ENCODE data around the gene AP3B1. TPM values are rescaled to one million over a fixed set of nuclear protein-coding genes. Genes with fewer than 3 reads are reported as not detected.

AP3B1 gene
- total RNA-seq, 1 donor = 72.1 TPM

- Histone ChIP-seq H3K4me1 (ENCODE audit: insufficient read depth, low read length) (peaks cover 6% of the 10 kb centered on the region), H3K9me3 (ENCODE audit: low read depth, low read length) (no peaks in the 10 kb centered on the region), H3K4me3 (ENCODE audit: low read length) (no peak overlapping the region), H3K27me3 (ENCODE audit: insufficient read depth, low read length) (no peaks in the 10 kb centered on the region)
Observed at GRCh38 chr5:78005021-78005785, 289.3 kb downstream of the AP3B1 start.

GRCh38 chr5:78004559-78004958, 289.9 kb downstream of the AP3B1 start:
- H3K4me1 ChIP-seq (ENCODE audit: insufficient read depth, low read length) = peaks cover 6% of the 10 kb centered on the region
- no peak overlapping the region for H3K4me3 ChIP-seq (ENCODE audit: low read length)
- H3K9me3 ChIP-seq (ENCODE audit: low read depth, low read length) = no peaks in the 10 kb centered on the region
- H3K27me3 ChIP-seq (ENCODE audit: insufficient read depth, low read length) = no peaks in the 10 kb centered on the region

DNA sequence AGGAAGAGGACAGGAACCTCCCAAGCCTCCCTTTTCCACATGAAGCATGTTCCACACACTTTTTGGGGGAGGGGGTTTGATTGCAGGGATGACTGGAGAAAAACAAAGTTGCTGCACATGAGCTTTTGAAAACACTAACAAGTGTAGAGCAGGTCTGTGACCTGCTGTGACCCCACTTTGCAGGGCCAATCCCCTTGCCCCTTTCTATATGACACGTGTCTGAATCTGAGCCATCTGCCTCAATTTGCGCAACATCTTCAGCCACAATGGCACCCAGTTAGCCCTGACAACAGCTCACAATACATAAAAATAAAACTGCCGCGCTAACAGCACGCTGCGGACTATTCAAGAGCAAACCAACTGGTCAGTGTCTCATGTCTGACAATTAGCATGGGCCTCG, 290.6 kb downstream of the AP3B1 start:
- H3K4me3 ChIP-seq (ENCODE audit: low read length) = no peak overlapping the region
- no peaks in the 10 kb centered on the region for H3K9me3 ChIP-seq (ENCODE audit: low read depth, low read length)
- H3K4me1 ChIP-seq (ENCODE audit: insufficient read depth, low read length) = peaks cover 6% of the 10 kb centered on the region
- no peaks in the 10 kb centered on the region for H3K27me3 ChIP-seq (ENCODE audit: insufficient read depth, low read length)

- H3K4me1 ChIP-seq (ENCODE audit: insufficient read depth, low read length) = peaks cover 6% of the 10 kb centered on the region
- H3K4me3 ChIP-seq (ENCODE audit: low read length) = no peak overlapping the region
- no peaks in the 10 kb centered on the region for H3K9me3 ChIP-seq (ENCODE audit: low read depth, low read length)
Observed at GRCh38 chr5:78003450-78003849, 291.0 kb downstream of the AP3B1 start.

GRCh38 chr5:78002690-78003089, 291.8 kb downstream of the AP3B1 start:
- no peaks in the 10 kb centered on the region for H3K27me3 ChIP-seq (ENCODE audit: insufficient read depth, low read length)
- no peak overlapping the region for H3K4me3 ChIP-seq (ENCODE audit: low read length)
- H3K9me3 ChIP-seq (ENCODE audit: low read depth, low read length) = no peaks in the 10 kb centered on the region
- H3K4me1 ChIP-seq (ENCODE audit: insufficient read depth, low read length) = peaks cover 6% of the 10 kb centered on the region

More at GRCh38 chr5:78003450-78003849, 291.0 kb downstream of the AP3B1 start:
- no peaks in the 10 kb centered on the region for H3K27me3 ChIP-seq (ENCODE audit: insufficient read depth, low read length)

- Histone ChIP-seq H3K4me1 (ENCODE audit: insufficient read depth, low read length) (peaks cover 6% of the 10 kb centered on the region), H3K9me3 (ENCODE audit: low read depth, low read length) (no peaks in the 10 kb centered on the region), H3K27me3 (ENCODE audit: insufficient read depth, low read length) (no peaks in the 10 kb centered on the region), H3K4me3 (ENCODE audit: low read length) (no peak overlapping the region)
Observed at GRCh38 chr5:78001197-78001596, 293.3 kb downstream of the AP3B1 start.

DNA sequence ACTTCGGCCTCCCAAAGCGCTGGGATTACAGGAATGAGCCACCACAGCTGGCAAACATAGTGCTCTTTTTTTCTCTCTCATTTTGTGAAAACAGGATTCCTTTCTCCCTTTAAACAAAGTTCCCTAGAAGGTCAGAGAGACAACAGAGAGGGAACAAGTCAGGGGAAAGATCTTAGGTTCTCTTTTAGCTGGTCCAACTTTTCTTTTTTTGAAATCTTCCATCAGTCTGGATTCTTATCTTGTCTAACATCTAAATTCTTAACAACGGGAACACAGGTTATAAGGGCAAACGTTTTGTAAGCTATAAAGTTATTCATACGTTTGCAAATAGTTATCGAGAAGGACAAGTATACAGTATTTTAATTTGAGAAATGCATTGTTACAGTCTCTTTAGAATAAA, 294.3 kb downstream of the AP3B1 start:
- Histone ChIP-seq H3K27me3 (ENCODE audit: insufficient read depth, low read length) (no peaks in the 10 kb centered on the region), H3K9me3 (ENCODE audit: low read depth, low read length) (no peaks in the 10 kb centered on the region), H3K4me1 (ENCODE audit: insufficient read depth, low read length) (peaks cover 6% of the 10 kb centered on the region), H3K4me3 (ENCODE audit: low read length) (no peak overlapping the region)

DNA sequence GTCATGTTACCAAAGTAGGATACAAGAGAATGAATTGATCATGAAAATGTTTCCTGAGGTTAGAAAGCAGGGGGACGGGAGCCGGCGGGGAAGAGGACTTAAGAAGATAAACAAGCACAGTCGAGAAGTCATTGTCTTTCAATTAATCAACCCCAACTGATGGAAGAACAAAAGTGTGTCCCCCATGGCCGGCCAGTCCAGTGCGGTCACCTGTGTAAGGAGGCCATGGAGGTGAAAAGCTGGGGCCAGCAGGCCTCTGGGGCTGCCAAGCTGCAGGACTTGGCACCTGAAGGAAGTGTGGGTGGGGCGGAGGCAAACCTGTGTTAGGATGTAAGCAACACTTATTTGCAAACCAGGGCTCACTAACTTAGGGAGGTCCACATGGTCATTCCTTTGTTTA, 295.1 kb downstream of the AP3B1 start:
- Histone ChIP-seq H3K4me3 (ENCODE audit: low read length) (no peak overlapping the region), H3K4me1 (ENCODE audit: insufficient read depth, low read length) (peaks cover 6% of the 10 kb centered on the region), H3K9me3 (ENCODE audit: low read depth, low read length) (no peaks in the 10 kb centered on the region), H3K27me3 (ENCODE audit: insufficient read depth, low read length) (no peaks in the 10 kb centered on the region)

DNA sequence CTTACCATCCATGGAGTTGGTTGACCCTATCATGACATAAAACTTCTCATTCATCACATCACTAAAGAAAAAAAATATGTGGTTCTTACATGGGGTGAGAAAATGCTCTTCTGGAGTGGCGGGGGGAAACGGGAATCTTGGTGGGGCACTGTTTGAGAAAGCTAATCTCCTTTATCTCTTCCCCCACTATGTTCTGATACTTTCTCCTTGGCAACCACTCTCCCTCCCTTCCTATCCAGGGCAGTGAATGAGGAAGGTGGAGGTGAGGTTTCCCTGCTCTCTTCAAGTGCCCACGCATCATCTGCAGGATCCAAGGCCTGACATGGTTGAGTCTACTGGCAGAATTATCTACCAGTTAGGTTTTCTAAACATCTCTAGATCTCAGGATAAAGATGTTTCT, 297.6 kb downstream of the AP3B1 start:
- H3K27me3 ChIP-seq (ENCODE audit: insufficient read depth, low read length) = no peaks in the 10 kb centered on the region
- H3K4me3 ChIP-seq (ENCODE audit: low read length) = no peak overlapping the region
- no peaks in the 10 kb centered on the region for H3K9me3 ChIP-seq (ENCODE audit: low read depth, low read length)
- H3K4me1 ChIP-seq (ENCODE audit: insufficient read depth, low read length) = no peaks in the 10 kb centered on the region

DNA sequence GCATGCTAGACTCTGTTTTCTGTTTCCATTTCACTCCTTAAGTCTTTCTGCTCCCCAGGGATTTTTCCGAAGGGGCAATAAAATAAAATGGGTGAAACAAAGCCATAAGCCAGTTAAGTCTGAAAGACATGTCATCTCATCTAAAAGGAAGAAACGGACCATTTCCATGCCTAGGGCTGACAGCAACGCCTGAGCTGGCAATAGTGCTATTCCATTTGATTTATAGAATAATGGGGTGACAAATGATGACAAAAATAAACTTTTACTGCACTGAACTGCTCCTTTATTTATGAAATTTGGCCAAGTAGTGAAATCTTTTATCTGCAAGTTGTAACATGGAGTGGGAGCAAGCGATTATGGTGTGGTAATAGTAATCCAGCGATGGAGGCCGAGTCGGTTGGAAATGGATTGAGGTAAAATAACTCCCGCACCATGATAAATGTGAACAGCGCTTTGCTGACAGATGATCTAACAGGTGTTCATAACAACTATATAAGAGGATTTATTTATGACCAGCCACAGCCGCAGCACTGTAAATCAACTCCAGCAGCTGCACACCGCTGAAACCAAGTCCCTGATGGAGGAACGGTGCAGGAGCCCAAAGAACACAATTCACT, 298.6 kb downstream of the AP3B1 start:
- no peak overlapping the region for H3K4me3 ChIP-seq (ENCODE audit: low read length)
- no peaks in the 10 kb centered on the region for H3K27me3 ChIP-seq (ENCODE audit: insufficient read depth, low read length)
- H3K9me3 ChIP-seq (ENCODE audit: low read depth, low read length) = no peaks in the 10 kb centered on the region
- no peaks in the 10 kb centered on the region for H3K4me1 ChIP-seq (ENCODE audit: insufficient read depth, low read length)

DNA sequence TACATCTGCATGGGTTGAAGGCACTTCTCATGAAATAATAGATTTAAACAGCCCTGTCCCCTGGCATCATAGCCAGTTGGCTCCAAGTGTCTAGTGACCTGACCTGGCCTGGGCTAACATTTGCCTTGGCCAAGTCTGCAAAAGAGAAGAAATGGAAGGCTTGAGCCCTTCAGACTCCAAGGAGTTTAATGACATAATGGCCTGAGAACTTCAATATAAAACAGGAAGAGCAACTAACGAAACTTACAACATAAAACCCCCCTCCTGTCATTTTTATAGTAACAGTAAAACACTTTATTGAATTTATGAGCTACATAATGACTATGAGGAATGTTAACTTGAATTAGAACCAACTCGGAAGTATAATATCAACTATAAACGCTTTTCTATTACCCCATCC, 299.6 kb downstream of the AP3B1 start:
- Histone ChIP-seq H3K27me3 (ENCODE audit: insufficient read depth, low read length) (no peaks in the 10 kb centered on the region), H3K4me3 (ENCODE audit: low read length) (no peak overlapping the region), H3K4me1 (ENCODE audit: insufficient read depth, low read length) (no peaks in the 10 kb centered on the region), H3K9me3 (ENCODE audit: low read depth, low read length) (no peaks in the 10 kb centered on the region)

DNA sequence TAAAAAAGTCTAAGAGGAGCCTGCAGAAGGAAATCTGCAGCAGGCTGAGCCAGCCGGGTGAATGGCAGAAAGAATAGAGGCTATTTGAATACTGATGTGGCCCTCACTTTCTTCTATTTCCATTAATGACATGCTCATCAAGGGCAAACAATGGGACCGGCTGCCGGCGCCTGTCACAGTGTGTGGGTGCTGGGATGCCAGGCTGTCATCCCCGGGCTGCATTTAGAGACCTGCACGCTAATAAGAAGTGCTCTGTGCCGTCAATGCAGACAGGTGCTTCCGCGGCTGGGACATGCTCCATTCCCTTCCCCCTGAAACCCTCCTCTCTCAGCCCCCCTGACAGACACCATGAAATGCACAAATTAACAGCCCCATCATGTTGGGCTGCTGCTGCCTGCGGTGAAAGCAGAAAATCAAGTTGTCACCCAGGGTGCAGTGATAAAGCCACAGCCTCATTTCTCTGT, 300.6 kb downstream of the AP3B1 start:
- Histone ChIP-seq H3K4me3 (ENCODE audit: low read length) (no peak overlapping the region), H3K9me3 (ENCODE audit: low read depth, low read length) (no peaks in the 10 kb centered on the region), H3K4me1 (ENCODE audit: insufficient read depth, low read length) (no peaks in the 10 kb centered on the region), H3K27me3 (ENCODE audit: insufficient read depth, low read length) (no peaks in the 10 kb centered on the region)

GRCh38 chr5:77993141-77993854, 301.2 kb downstream of the AP3B1 start:
- H3K27me3 ChIP-seq (ENCODE audit: insufficient read depth, low read length) = no peaks in the 10 kb centered on the region
- no peaks in the 10 kb centered on the region for H3K9me3 ChIP-seq (ENCODE audit: low read depth, low read length)
- no peaks in the 10 kb centered on the region for H3K4me1 ChIP-seq (ENCODE audit: insufficient read depth, low read length)
- no peak overlapping the region for H3K4me3 ChIP-seq (ENCODE audit: low read length)

DNA sequence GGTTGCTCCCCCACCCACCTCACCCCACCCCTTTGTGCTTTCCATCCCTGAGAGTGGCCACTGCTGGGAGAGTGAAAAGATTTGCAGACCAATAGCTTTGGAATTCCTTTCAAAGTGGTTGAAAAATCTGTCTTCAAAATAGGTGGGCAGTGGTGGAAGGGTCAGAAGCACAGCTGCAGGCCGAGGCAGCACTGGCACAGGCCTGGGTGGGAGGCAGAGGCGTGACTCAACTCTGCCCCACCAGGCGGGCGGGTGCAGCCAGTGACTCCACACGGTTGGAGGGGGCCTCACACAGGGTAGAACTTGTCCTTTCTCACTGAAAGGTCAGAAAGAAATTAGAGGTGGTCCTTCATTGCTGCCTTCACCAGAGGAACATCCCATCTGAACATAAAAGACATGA, 303.4 kb downstream of the AP3B1 start:
- Histone ChIP-seq H3K9me3 (ENCODE audit: low read depth, low read length) (no peaks in the 10 kb centered on the region), H3K4me3 (ENCODE audit: low read length) (no peak overlapping the region), H3K27me3 (ENCODE audit: insufficient read depth, low read length) (no peaks in the 10 kb centered on the region), H3K4me1 (ENCODE audit: insufficient read depth, low read length) (no peaks in the 10 kb centered on the region)

DNA sequence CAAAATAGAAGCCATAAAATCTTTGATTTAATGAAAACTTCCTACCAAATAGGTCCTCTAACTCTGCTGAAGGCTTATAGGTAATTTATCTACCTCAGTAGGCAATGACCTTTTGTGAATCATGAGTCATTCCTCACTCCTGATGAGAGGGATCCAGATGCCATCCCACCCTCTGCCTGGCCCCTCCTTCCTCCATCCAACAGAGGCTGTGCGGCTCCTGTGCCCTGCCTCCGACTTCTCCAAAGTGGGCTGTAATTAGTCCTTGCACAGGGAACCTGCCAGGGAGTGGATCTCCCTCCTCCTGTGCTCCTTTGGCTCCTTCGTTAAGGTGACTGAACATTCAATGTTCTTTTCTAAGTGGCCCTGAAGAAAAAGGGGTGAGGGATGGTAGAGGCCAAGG, 304.5 kb downstream of the AP3B1 start:
- Histone ChIP-seq H3K9me3 (ENCODE audit: low read depth, low read length) (no peaks in the 10 kb centered on the region), H3K4me1 (ENCODE audit: insufficient read depth, low read length) (no peaks in the 10 kb centered on the region), H3K27me3 (ENCODE audit: insufficient read depth, low read length) (no peaks in the 10 kb centered on the region), H3K4me3 (ENCODE audit: low read length) (no peak overlapping the region)
